ENCODE data around the gene MOG. TPM values are rescaled to one million over a fixed set of nuclear protein-coding genes. Genes with fewer than 3 reads are reported as not detected.
A peak's percentile ranks its signal among the peaks of the same experiment; 100 is the strongest.

The MOG gene
- not detected in 2 replicates for total RNA-seq

GRCh38 chr6:29656798-29657197, at the start of gene MOG:
MOG (plus strand) TSS chr6:29657092; CDS start chr6:29657210, 118 bp downstream.
- DNase-seq (ENCODE audit: low read depth in 2 of 2), result no peak

GRCh38 chr6:29608131-29608530, 48.8 kb upstream of the MOG start:
- no peak for DNase-seq (ENCODE audit: low read depth in 2 of 2)

- DNase-seq (ENCODE audit: low read depth in 2 of 2), result no peak
Observed at GRCh38 chr6:29610540-29610939, 46.4 kb upstream of the MOG start.

GRCh38 chr6:29611426-29611825, 45.5 kb upstream of the MOG start:
- no peak for DNase-seq (ENCODE audit: low read depth in 2 of 2)

- DNase-seq (ENCODE audit: low read depth in 2 of 2), result no peak
Observed at GRCh38 chr6:29617782-29618554, 38.9 kb upstream of the MOG start.

- no peak for DNase-seq (ENCODE audit: low read depth in 2 of 2)
Observed at GRCh38 chr6:29619578-29620160, 37.2 kb upstream of the MOG start.

GRCh38 chr6:29620630-29621029, 36.3 kb upstream of the MOG start:
- DNase-seq (ENCODE audit: low read depth in 2 of 2), result no peak

GRCh38 chr6:29624520-29624961, 32.4 kb upstream of the MOG start:
- no peak for DNase-seq (ENCODE audit: low read depth in 2 of 2)

- no peak for DNase-seq (ENCODE audit: low read depth in 2 of 2)
Observed at GRCh38 chr6:29625337-29625930, 31.5 kb upstream of the MOG start.

- no peak for DNase-seq (ENCODE audit: low read depth in 2 of 2)
Observed at GRCh38 chr6:29626948-29627754, 29.7 kb upstream of the MOG start.

- DNase-seq (ENCODE audit: low read depth in 2 of 2), result peak in 1 of 2 donors; percentile 68
Observed at GRCh38 chr6:29627755-29628418, 29.0 kb upstream of the MOG start.

GRCh38 chr6:29628419-29629281, 28.2 kb upstream of the MOG start:
- DNase-seq (ENCODE audit: low read depth in 2 of 2), result peak; percentile 16 to 76

- DNase-seq (ENCODE audit: low read depth in 2 of 2), result no peak
Observed at GRCh38 chr6:29629571-29629970, 27.3 kb upstream of the MOG start.

GRCh38 chr6:29630315-29630714, 26.6 kb upstream of the MOG start:
- no peak for DNase-seq (ENCODE audit: low read depth in 2 of 2)

GRCh38 chr6:29631209-29631810, 25.6 kb upstream of the MOG start:
- DNase-seq (ENCODE audit: low read depth in 2 of 2), result no peak

GRCh38 chr6:29631860-29632731, 24.8 kb upstream of the MOG start:
- peak in 1 of 2 donors; percentile 18 for DNase-seq (ENCODE audit: low read depth in 2 of 2)

GRCh38 chr6:29632789-29633533, 23.9 kb upstream of the MOG start, which contains the start of gene GABBR1:
GABBR1 (minus strand) TSS chr6:29633183; CDS start chr6:29632385, 798 bp downstream.
- peak in 1 of 2 donors; percentile 43 for DNase-seq (ENCODE audit: low read depth in 2 of 2)

GRCh38 chr6:29633534-29633905, 23.4 kb upstream of the MOG start:
- DNase-seq (ENCODE audit: low read depth in 2 of 2), result no peak

Data from dermis microvascular lymphatic vessel endothelial cell (primary cell).